Measurements from ENCODE around the gene TGM4. TPM values are rescaled to one million over a fixed set of nuclear protein-coding genes. Genes with fewer than 3 reads are reported as not detected.
A peak's percentile ranks its signal among the peaks of the same experiment; 100 is the strongest.

Gene TGM4
- total RNA-seq, 2 donors from 2014 or later: not detected

- peak; percentile 99 for ATAC-seq
- DNase-seq: peak; percentile 74 to 78
- intact Hi-C loops (cut with DNase I, micrococcal nuclease): no loop called here
Observed at GRCh38 chr3:44870375-44871061, 3.9 kb upstream of the TGM4 start.

GRCh38 chr3:44875596-44875995 lies 1.2 kb downstream of the TGM4 start:
- no peak for DNase-seq
- no peak for ATAC-seq
- intact Hi-C loops (cut with DNase I, micrococcal nuclease): no loop called here

GRCh38 chr3:44877333-44877732 lies 2.9 kb downstream of the TGM4 start:
- intact Hi-C loops (cut with DNase I, micrococcal nuclease): no loop called here
- no peak for ATAC-seq
- no peak for DNase-seq

- DNase-seq: no peak
Observed at GRCh38 chr3:44880284-44880683, 5.9 kb downstream of the TGM4 start.

GRCh38 chr3:44883213-44883955 lies 9.0 kb downstream of the TGM4 start:
- intact Hi-C loops (cut with DNase I, micrococcal nuclease): no loop called here
- ATAC-seq (no peak), DNase-seq (no peak)

More at GRCh38 chr3:44880284-44880683, 5.9 kb downstream of the TGM4 start:
- intact Hi-C loops (cut with DNase I, micrococcal nuclease): no loop called here
- ATAC-seq: no peak

GRCh38 chr3:44883999-44884431 lies 9.6 kb downstream of the TGM4 start:
- ATAC-seq (no peak), DNase-seq (no peak)
- intact Hi-C loops (cut with DNase I, micrococcal nuclease): no loop called here

GRCh38 chr3:44885618-44886017 lies 11.2 kb downstream of the TGM4 start:
- ATAC-seq (no peak), DNase-seq (no peak)
- intact Hi-C loops (cut with DNase I, micrococcal nuclease): no loop called here

- no peak for DNase-seq
- no peak for ATAC-seq
- intact Hi-C loops (cut with DNase I, micrococcal nuclease): no loop called here
Observed at GRCh38 chr3:44886561-44886960, 12.2 kb downstream of the TGM4 start.

GRCh38 chr3:44887101-44887500 lies 12.7 kb downstream of the TGM4 start:
- DNase-seq (no peak), ATAC-seq (no peak)
- intact Hi-C loops (cut with DNase I, micrococcal nuclease): no loop called here

- intact Hi-C loops (cut with DNase I, micrococcal nuclease): no loop called here
- no peak for ATAC-seq
- no peak for DNase-seq
Observed at GRCh38 chr3:44890258-44890657, 15.8 kb downstream of the TGM4 start.

GRCh38 chr3:44890852-44891251 lies 16.4 kb downstream of the TGM4 start:
- DNase-seq: no peak
- intact Hi-C loops (cut with DNase I, micrococcal nuclease): no loop called here
- ATAC-seq: no peak

GRCh38 chr3:44892689-44893088 lies 18.3 kb downstream of the TGM4 start:
- no peak for DNase-seq
- intact Hi-C loops (cut with DNase I, micrococcal nuclease): no loop called here
- no peak for ATAC-seq

- intact Hi-C loops (cut with DNase I, micrococcal nuclease): no loop called here
- ATAC-seq (no peak), DNase-seq (no peak)
Observed at GRCh38 chr3:44893097-44893496, 18.7 kb downstream of the TGM4 start.

GRCh38 chr3:44894485-44894884 lies 20.1 kb downstream of the TGM4 start:
- ATAC-seq (no peak), DNase-seq (no peak)
- intact Hi-C loops (cut with DNase I, micrococcal nuclease): no loop called here

GRCh38 chr3:44896440-44896839 lies 22.0 kb downstream of the TGM4 start:
- ATAC-seq (no peak), DNase-seq (no peak)
- intact Hi-C loops (cut with DNase I, micrococcal nuclease): no loop called here

- no peak for ATAC-seq
- intact Hi-C loops (cut with DNase I, micrococcal nuclease): no loop called here
- no peak for DNase-seq
Observed at GRCh38 chr3:44899683-44900367, 25.4 kb downstream of the TGM4 start.

GRCh38 chr3:44902628-44903027 lies 28.2 kb downstream of the TGM4 start:
- intact Hi-C loops (cut with DNase I, micrococcal nuclease): no loop called here
- no peak for ATAC-seq
- no peak for DNase-seq

- ATAC-seq (no peak), DNase-seq (no peak)
- intact Hi-C loops (cut with DNase I, micrococcal nuclease): no loop called here
Observed at GRCh38 chr3:44903314-44903713, 28.9 kb downstream of the TGM4 start.

GRCh38 chr3:44903751-44904150 lies 29.3 kb downstream of the TGM4 start:
- DNase-seq (no peak), ATAC-seq (no peak)
- intact Hi-C loops (cut with DNase I, micrococcal nuclease): no loop called here
